Activated naive CD4-positive, alpha-beta T cell treated with anti-CD3 and anti-CD28 coated beads for 36 hours (primary cell): ENCODE results near the gene NAV2. TPM values are rescaled to one million over a fixed set of nuclear protein-coding genes. Genes with fewer than 3 reads are reported as not detected.

ENCODE experiments used
- CTCF ChIA-PET: fragments of 350-600 bp; sonication (Branson Sonifier 250); formaldehyde crosslinking; loops from one replicate; lab custom pipeline; 2021; ENCODE audit warnings: antibody characterized with exemption; lab: Charles Lee
- DNase-seq: peaks from one replicate; pipeline ENCODE4 v3.0.0-alpha.2; 2020
- H3K27ac Mint-ChIP-seq: one replicate; pipeline ENCODE4 v1.8.0; 2021; ENCODE audit warnings: mild to moderate bottlenecking, mixed read lengths
- H3K27me3 Mint-ChIP-seq: one replicate; pipeline ENCODE4 v1.8.0; 2021; ENCODE audit warnings: low read depth, mixed read lengths
- H3K36me3 Mint-ChIP-seq: one replicate; pipeline ENCODE4 v1.8.0; 2021; ENCODE audit warnings: low read depth, mixed read lengths
- H3K4me1 Mint-ChIP-seq: one replicate; pipeline ENCODE4 v1.8.0; 2021; ENCODE audit warnings: low read depth, mixed read lengths
- H3K4me3 Mint-ChIP-seq: one replicate; pipeline ENCODE4 v1.8.0; 2021; ENCODE audit warnings: mild to moderate bottlenecking, moderate library complexity, mixed read lengths
- H3K9me3 Mint-ChIP-seq: one replicate; pipeline ENCODE4 v1.8.0; 2021; ENCODE audit warnings: mixed read lengths
- intact Hi-C: fragments of 100-400 bp; cut with micrococcal nuclease; formaldehyde crosslinking; loops from one replicate; pipeline ENCODE4 v1.15.1; 2023
- total RNA-seq, 2 experiments: library from RNA; stranded (reverse); gene quantifications; one replicate each; pipeline ENCODE4 v1.2.3, GENCODE V29; 2021

Gene NAV2
- total RNA-seq, 2 experiments from 2014 or later, result 0.20 to 0.41 TPM

GRCh38 chr11:20158597-20159257 is 446.1 kb downstream of the NAV2 start:
- Mint-ChIP-seq H3K36me3 (no peaks in the 10 kb centered on the region), H3K27ac (no peak overlapping the region), H3K4me3 (no peak overlapping the region), H3K9me3 (no peaks in the 10 kb centered on the region), H3K27me3 (peaks cover 69% of the 10 kb centered on the region), H3K4me1 (peaks cover 47% of the 10 kb centered on the region)
- peak; percentile 45 for DNase-seq
- CTCF ChIA-PET, result no interaction called here
- intact Hi-C loops, result loop anchor here (2.0 to 10.0 kb wide), 3 partner anchors 440 to 506 kb away; partner anchors contain the start of genes NAV2, NELL1 and SLC6A5

DNA sequence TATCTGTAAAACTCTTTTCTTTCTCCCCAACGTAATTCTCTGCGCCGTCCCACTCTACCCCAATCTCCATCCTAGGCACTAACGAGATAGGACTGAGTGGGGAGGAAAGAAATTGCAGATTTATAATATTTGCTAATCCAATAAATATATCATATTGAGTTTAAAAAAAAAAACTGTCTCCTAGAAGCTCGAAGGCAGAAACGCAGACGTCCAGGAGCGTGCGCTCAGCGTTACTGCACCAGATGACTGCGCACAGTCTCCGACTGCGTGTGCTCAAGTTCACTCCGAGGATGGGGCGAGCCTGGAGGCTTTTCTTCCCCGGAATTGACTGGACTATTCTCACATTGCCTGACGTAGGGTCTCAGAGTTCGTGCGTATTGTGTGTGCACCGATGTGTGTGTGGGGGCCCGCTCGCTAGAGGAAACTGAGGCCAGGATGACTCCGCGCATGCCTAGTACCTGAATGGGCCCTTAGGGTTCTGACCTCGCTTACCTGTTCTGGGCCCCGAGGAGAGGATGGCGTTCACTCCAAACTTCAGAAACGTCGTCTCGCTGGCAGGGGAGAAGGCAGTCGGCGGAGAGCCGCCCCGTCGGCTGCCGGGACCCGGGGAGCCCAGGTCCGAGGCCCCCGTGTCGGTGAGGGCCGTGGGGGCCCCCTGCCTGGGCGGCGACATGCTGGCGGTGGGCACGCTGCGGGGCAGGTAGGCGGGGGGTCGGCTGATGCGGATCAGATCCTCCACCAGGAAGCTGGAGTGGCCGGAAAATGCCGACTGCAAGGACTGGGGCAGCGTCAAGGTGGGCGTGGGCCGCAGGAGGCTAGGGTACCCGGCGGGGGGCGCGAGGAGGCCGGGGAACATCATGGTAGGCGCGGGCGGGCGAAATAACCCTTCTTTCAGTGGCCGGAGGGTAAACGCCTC is 447.1 kb downstream of the NAV2 start:
- H3K27me3 Mint-ChIP-seq, result peaks cover 77% of the 10 kb centered on the region
- no peak overlapping the region for H3K4me3 Mint-ChIP-seq
- H3K36me3 Mint-ChIP-seq, result no peaks in the 10 kb centered on the region
- no peak overlapping the region for H3K27ac Mint-ChIP-seq
- CTCF ChIA-PET, result no interaction called here
- no peak for DNase-seq
- no peaks in the 10 kb centered on the region for H3K9me3 Mint-ChIP-seq
- intact Hi-C loops, result loop anchor here (2.0 to 10.0 kb wide), 4 partner anchors 49 to 505 kb away; partner anchors contain the start of genes NAV2, NELL1 and SLC6A5
- H3K4me1 Mint-ChIP-seq, result peaks cover 50% of the 10 kb centered on the region

DNA sequence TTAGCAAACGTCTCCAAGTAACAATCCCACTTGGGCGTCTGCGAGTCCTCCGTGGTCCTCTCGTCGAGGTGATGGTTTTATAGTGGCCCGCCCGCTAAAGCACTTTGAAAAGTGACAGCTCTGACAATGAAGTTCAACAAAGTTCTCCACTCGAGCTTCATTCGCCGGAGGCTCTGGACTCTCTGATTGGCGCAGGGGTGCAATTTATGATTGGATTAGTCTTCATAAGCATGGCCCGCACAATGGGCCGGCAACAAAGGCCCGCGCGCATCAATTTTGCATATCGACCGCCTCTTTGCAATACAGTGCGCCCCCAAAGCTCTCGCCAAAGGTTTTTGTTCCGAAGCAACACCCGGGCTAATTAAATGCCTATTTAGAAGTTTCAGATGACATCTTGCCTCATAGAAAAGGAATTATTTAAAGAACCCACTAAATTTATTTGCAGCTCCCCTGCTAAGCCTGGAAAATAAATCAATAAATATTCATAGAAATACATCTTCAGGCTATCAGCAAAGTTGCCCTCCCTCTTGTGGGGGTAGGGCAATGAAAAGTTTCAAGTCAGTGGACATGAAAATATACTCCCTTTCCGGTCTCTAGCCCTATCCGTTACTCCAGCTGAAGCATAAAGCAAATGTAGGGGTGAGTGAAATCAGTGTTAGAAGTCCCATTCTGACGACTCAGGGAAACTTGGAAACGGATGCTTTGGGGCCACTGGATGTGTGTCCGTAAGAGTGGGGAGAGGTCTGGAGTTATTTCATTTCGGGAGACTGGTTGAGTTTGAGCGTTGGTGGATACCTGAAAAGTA is 448.0 kb downstream of the NAV2 start, which contains the start of gene DBX1:
DBX1 (minus strand) TSS at position 51 of the 805 bp plus-strand sequence. CDS start 151 bp downstream, outside the sequence.
- CTCF ChIA-PET, result no interaction called here
- Mint-ChIP-seq H3K4me1 (peaks cover 50% of the 10 kb centered on the region), H3K27me3 (peaks cover 80% of the 10 kb centered on the region), H3K9me3 (no peaks in the 10 kb centered on the region), H3K36me3 (no peaks in the 10 kb centered on the region), H3K4me3 (no peak within 1 kb of the TSS), H3K27ac (peak within 1 kb of the TSS; percentile 30)
- no peak for DNase-seq
- intact Hi-C loops, result loop anchor here (2.0 kb wide), 1 partner anchor 48 kb away; no protein-coding TSS in a partner anchor

- H3K36me3 Mint-ChIP-seq, result no peaks in the 10 kb centered on the region
- intact Hi-C loops, result loop anchor here (2.0 kb wide), 1 partner anchor 47 kb away; no protein-coding TSS in a partner anchor
- no peak overlapping the region for H3K4me3 Mint-ChIP-seq
- CTCF ChIA-PET, result no interaction called here
- H3K27ac Mint-ChIP-seq, result no peak overlapping the region
- no peak for DNase-seq
- H3K9me3 Mint-ChIP-seq, result no peaks in the 10 kb centered on the region
- H3K27me3 Mint-ChIP-seq, result peaks cover 77% of the 10 kb centered on the region
- H3K4me1 Mint-ChIP-seq, result peaks cover 45% of the 10 kb centered on the region
Measured at GRCh38 chr11:20161230-20161918, 448.7 kb downstream of the NAV2 start.

GRCh38 chr11:20161923-20162744 is 449.5 kb downstream of the NAV2 start:
- no peak for DNase-seq
- Mint-ChIP-seq H3K27me3 (peaks cover 85% of the 10 kb centered on the region), H3K4me1 (peaks cover 45% of the 10 kb centered on the region), H3K36me3 (no peaks in the 10 kb centered on the region), H3K4me3 (no peak overlapping the region), H3K9me3 (no peaks in the 10 kb centered on the region), H3K27ac (no peak overlapping the region)
- intact Hi-C loops, result loop anchor here (2.0 kb wide), 1 partner anchor 47 kb away; no protein-coding TSS in a partner anchor
- CTCF ChIA-PET, result no interaction called here

- Mint-ChIP-seq H3K4me3 (peak overlapping the region; percentile 48), H3K36me3 (no peaks in the 10 kb centered on the region), H3K27ac (no peak overlapping the region), H3K4me1 (peaks cover 37% of the 10 kb centered on the region), H3K9me3 (no peaks in the 10 kb centered on the region), H3K27me3 (peaks cover 86% of the 10 kb centered on the region)
- intact Hi-C loops, result no loop called here
- CTCF ChIA-PET, result interaction anchor here (0.8 to 1.2 kb wide), 4 partner anchors 31 to 603 kb away, joined by 3 to 4 read pairs (median 4); no protein-coding TSS in a partner anchor
- DNase-seq, result peak; percentile 20
Measured at GRCh38 chr11:20162824-20163782, 450.5 kb downstream of the NAV2 start.

DNA sequence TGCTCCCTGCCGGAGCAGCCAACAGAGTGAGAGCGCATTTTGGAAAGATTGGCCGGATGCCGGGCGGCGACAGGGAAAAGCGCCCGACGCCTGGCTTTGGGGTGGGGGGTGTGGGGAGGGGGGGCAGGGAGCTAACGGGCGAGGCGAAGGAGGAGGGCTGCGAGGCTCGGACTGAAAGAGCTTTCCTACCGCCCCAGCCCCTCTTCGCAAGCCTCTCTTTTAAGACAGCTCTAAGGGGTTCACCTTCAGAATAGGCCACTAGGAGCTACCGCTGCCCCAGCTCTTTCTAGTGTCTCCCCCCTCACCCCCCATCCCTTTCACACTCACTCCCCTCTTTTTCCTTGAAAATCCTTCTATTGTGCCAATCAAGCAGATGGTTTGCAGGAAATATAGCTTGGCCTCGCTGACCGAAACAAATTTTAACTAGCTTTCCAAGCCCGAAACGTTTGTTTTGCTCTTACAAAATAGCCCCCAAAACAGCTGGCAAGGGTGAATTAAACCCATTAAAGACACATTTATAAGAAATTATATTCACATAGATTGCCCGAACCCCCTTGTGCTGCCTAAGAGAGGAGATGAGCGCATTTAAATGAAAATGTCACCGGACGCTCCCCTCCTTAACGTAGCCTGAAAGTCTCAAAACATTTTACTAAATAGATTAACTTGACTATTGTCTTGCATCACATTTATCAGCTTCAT is 451.3 kb downstream of the NAV2 start:
- no peak for DNase-seq
- intact Hi-C loops, result no loop called here
- Mint-ChIP-seq H3K36me3 (no peaks in the 10 kb centered on the region), H3K27me3 (peaks cover 82% of the 10 kb centered on the region), H3K4me3 (no peak overlapping the region), H3K9me3 (no peaks in the 10 kb centered on the region), H3K27ac (no peak overlapping the region), H3K4me1 (peaks cover 30% of the 10 kb centered on the region)
- CTCF ChIA-PET, result interaction anchor here (0.6 to 1.2 kb wide), 5 partner anchors 32 to 1331 kb away, joined by 3 to 4 read pairs (median 3); no protein-coding TSS in a partner anchor
